Thyroid gland (tissue), 4 donors: Measurements from ENCODE around the gene KLHL21.

ENCODE experiments used
- POLR2A ChIP-seq, 2 donors: fragments of 450-650 bp; IDR thresholded peaks; one replicate each; pipeline ENCODE4 v1.6.1; 2017; ENCODE audit warnings: antibody characterized with exemption in 2 of 2, mild to moderate bottlenecking in 2 of 2, moderate library complexity in 1 of 2
- TF ChIP-seq, protein P1 (sequence below), 6 experiments: fragments of 200-600 bp in 3 of 6; fragments of 450-650 bp in 3 of 6; sonication (generic) in 3 of 6; IDR thresholded peaks; one replicate each; pipeline ENCODE4 v1.5.1; 2016 to 2019; ENCODE audit warnings: antibody characterized with exemption in 6 of 6, mild to moderate bottlenecking in 2 of 6, inconsistent platforms in 1 of 6, moderate library complexity in 1 of 6

DNA sequence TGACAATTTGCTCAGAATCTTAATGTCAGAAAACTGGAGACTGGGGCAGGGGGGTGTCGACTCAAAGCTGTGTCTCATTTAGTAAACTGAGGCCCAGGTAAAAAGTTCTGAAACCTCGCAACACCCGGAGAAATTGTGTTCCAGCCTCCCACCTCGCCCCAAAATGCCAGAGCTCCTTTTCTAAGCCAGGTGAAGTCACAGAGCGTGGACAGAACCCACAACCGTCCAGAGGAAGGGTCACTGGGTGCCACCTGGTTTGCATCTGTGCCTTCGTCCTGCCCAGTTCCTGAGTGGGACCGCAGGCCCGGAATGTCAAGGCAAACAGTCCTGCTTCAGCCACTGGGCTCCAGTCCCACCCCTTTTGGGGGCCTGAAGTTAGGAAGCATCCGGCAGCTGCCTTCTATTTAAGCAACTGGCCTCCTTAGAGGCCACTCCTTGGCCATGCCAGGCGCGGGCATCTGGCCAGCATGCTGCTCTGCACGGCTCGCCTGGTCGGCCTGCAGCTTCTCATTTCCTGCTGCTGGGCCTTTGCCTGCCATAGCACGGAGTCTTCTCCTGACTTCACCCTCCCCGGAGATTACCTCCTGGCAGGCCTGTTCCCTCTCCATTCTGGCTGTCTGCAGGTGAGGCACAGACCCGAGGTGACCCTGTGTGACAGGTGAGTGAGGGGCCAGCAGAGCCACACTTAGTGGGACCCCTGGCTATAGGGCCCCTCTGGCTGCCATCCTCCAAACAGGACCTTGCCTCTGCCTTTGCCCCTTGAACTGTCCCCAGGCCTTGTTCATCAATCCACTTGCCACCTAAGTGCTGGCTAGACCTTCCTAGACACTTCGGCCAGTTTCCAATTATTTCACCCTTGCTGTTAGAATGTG is 47.5 kb downstream of the KLHL21 start, which contains the start of gene TAS1R1:
- TF ChIP-seq, protein P1, sequence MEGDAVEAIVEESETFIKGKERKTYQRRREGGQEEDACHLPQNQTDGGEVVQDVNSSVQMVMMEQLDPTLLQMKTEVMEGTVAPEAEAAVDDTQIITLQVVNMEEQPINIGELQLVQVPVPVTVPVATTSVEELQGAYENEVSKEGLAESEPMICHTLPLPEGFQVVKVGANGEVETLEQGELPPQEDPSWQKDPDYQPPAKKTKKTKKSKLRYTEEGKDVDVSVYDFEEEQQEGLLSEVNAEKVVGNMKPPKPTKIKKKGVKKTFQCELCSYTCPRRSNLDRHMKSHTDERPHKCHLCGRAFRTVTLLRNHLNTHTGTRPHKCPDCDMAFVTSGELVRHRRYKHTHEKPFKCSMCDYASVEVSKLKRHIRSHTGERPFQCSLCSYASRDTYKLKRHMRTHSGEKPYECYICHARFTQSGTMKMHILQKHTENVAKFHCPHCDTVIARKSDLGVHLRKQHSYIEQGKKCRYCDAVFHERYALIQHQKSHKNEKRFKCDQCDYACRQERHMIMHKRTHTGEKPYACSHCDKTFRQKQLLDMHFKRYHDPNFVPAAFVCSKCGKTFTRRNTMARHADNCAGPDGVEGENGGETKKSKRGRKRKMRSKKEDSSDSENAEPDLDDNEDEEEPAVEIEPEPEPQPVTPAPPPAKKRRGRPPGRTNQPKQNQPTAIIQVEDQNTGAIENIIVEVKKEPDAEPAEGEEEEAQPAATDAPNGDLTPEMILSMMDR (IDR thresholded peaks at IDR 0.05): no peak
- no peak for TF ChIP-seq POLR2A (IDR thresholded peaks at IDR 0.05)
